Right cardiac atrium (tissue), 5 donors: ENCODE data around the gene FAAP24. TPM values are rescaled to one million over a fixed set of nuclear protein-coding genes. Genes with fewer than 3 reads are reported as not detected.
"Not testable (repeated sequence)": the region's sequence is repeated elsewhere in the genome, so short reads cannot be mapped to it uniquely, and the experiment has no call there.

Experiments
- ATAC-seq, 2 donors: fragments of 200-7000 bp; cut with Tn5 transposase; one replicate each; pipeline versions ENCODE4 v1.8.0 to v1.9.1; 2020; ENCODE audit warnings: moderate library complexity in 2 of 2, mild to moderate bottlenecking in 1 of 2
- DNase-seq, 3 donors: peaks; one replicate each; pipeline ENCODE4 v3.0.0-alpha.2; 2020
- H3K27ac ChIP-seq: one replicate; pipeline ENCODE4 v1.5.1; 2013; ENCODE audit warnings: mild to moderate bottlenecking, low read length, control low read depth, moderate library complexity
- H3K27me3 ChIP-seq: one replicate; pipeline ENCODE4 v1.6.1; 2013; ENCODE audit not compliant: control insufficient read depth, insufficient read depth
- H3K4me1 ChIP-seq: one replicate; pipeline ENCODE4 v1.6.1; 2013; ENCODE audit warnings: low read length; ENCODE audit not compliant: control insufficient read depth, insufficient read depth
- H3K4me3 ChIP-seq: one replicate; pipeline ENCODE4 v1.5.1; 2013; ENCODE audit warnings: low read length, control low read depth
- H3K9me3 ChIP-seq: one replicate; pipeline ENCODE4 v1.6.1; 2013; ENCODE audit warnings: low read length; ENCODE audit not compliant: control insufficient read depth
- WGBS: extraction: QIAGEN DNeasy Blood & Tissue Kit; methylation state at CpG from one replicate; pipeline ENCODE4 v1.1.7; 2013; 5-methylcytosine and 5-hydroxymethylcytosine counted together
- intact Hi-C, 4 donors: fragments of 100-400 bp; cut with DNase I; formaldehyde crosslinking; loops; one replicate each; pipeline versions ENCODE4 v1.11.0 to v1.14.0; 2022 to 2023
- polyA plus RNA-seq: library from polyadenylated mRNA; stranded (reverse); fragments of 200-250 nt; gene quantifications from one replicate; pipeline ENCODE4 v1.2.3, GENCODE V29; 2013
- total RNA-seq, 4 donors: library from RNA; stranded (reverse); fragmentation: NEBNext Ultra II Directional; extraction: Animal tissue kit (Norgen Biotek cat#: 25700); gene quantifications; one replicate each; pipeline ENCODE4 v1.2.1, GENCODE V29; 2021
- donor health status: healthy with polysubstance abuse.
- donor health status: DM: no; HTN: yes; CAD: no.
- donor health status: DM: no; HTN: no; CAD: no.
- donor health status: DM: no; HTN: yes; CAD: no; lungs with severe emphysema.
- donor health status: DM: yes; HTN: yes; CAD: no.

The FAAP24 gene
- total and polyA plus RNA-seq, 5 donors = 0.66 to 0.97 (median 0.76) TPM; not detected in 1

DNA sequence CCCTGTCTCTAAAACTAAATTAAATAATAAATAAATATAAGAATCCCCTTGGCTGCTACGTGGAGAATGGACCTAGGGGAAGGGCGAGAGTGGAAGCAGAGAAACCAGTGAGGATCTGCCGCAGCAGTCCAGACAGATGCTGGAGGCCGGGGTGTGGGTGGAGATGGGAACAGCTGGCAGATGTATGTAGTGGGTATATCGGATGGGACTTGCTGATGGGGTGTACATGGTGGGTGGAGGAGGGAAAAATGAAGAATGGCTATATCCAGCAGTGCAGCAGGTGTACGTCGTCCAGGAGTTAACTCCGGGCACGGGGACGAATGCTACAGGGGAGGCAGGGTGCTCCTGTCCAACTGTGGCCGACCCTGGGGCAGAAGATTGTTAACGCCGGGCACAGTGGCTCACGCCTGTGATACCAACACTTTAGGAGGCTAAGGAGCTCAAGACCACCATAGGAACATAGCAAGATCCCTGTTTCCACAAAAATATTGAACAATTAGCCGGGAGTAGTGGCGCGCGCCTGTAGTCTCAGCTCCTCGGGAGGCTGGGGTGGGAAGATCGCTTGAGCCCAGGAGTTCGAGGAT is 938 bp upstream of the FAAP24 start:
- no peaks in the 10 kb centered on the region for H3K27me3 ChIP-seq
- peak overlapping the region; percentile 88 for H3K4me3 ChIP-seq
- peaks cover 4% of the 10 kb centered on the region for H3K4me1 ChIP-seq
- no peak for ATAC-seq
- no peak overlapping the region for H3K27ac ChIP-seq
- no peak for DNase-seq
- intact Hi-C loops = loop anchor here in 2 of 4 donors (10.0 kb wide), 2 partner anchors 114 to 154 kb away; partner anchors contain the start of gene GPATCH1 (in 2 of the 2)
- H3K9me3 ChIP-seq = no peaks in the 10 kb centered on the region
- WGBS = 22% methylated on average over 21 of the region's 21 CpGs

DNA sequence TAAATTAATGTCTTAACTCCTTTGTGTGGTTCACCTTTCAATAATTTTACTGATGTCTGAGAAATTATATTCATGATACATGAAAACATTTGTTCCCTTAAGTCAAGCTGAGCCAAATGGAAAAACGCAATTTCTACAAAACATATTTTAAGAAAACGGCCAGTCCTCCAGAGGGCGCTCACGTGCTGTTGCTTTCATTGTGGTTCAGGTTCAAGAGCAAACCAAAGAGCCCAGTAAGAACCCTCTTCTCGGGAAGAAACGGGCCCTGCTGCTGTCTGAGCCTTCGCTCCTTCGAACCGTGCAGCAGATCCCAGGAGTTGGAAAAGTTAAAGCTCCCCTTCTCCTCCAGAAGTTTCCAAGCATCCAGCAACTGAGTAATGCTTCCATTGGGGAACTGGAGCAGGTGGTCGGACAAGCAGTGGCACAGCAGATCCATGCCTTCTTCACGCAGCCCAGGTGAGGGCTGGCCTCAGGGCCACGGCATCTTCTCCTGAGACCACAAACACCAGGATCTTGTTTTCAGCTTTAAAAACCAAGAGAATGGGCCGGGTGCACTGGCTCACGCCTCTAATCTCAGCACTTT is 4.3 kb downstream of the FAAP24 start:
- Histone ChIP-seq H3K27ac (no peak overlapping the region), H3K4me3 (no peak overlapping the region), H3K27me3 (no peaks in the 10 kb centered on the region), H3K4me1 (no peaks in the 10 kb centered on the region), H3K9me3 (no peaks in the 10 kb centered on the region)
- 44% methylated on average over 14 of the region's 14 CpGs for WGBS
- peak; percentile 70 to 90 (median 81) for DNase-seq
- ATAC-seq = no peak
- intact Hi-C loops = loop anchor here in 2 of 4 donors (5.0 to 10.0 kb wide), 3 partner anchors 108 to 151 kb away; partner anchors contain the start of gene GPATCH1 (in 2 of the 2)

DNA sequence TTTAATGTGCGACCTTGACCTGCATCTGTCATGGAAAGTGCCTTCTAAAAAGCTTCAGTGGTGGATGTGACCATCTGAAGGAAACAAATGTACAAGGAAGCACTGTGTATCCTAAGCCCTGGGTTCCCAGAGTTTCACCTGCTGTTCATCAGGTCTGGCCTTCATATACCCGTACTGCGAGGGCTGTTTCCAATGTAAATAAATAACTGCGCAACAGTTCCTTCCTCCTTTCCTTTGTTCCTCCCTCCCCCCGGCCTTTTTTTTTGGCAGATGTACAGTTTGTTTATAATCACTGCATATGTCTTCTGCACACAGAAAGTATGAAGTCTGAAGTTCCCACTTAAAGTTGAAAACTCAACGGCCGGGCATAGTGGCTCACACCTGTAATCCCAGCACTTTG is 5.2 kb downstream of the FAAP24 start:
- no peak overlapping the region for H3K4me3 ChIP-seq
- ATAC-seq (no peak), DNase-seq (no peak)
- no peaks in the 10 kb centered on the region for H3K27me3 ChIP-seq
- intact Hi-C loops = loop anchor here in 2 of 4 donors (5.0 to 10.0 kb wide), 3 partner anchors 108 to 150 kb away; partner anchors contain the start of gene GPATCH1 (in 2 of the 2)
- no peaks in the 10 kb centered on the region for H3K4me1 ChIP-seq
- H3K27ac ChIP-seq = no peak overlapping the region
- WGBS = 68% methylated on average over 7 of the region's 7 CpGs
- H3K9me3 ChIP-seq = no peaks in the 10 kb centered on the region

DNA sequence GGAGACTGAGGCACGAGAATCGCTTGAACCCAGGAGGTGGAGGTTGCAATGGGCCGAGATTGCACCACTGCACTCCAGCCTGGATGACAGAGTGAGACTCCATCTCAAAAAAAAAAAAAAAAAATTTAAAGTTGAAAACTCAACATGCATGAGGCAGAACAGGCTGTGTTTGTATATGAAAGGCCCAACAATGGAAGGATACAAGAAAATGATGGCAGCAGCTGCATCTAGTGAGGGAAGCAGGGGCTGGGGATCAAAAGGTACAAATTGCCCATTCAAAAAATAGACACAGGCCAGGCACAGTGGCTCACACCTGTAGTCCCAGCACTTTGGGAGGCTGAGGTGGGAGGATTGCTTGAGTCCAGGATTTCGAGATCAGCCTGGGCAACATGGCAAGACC is 5.8 kb downstream of the FAAP24 start:
- H3K4me1 ChIP-seq, H3K27me3 ChIP-seq, H3K4me3 ChIP-seq, DNase-seq, H3K9me3 ChIP-seq, ATAC-seq, H3K27ac ChIP-seq: not testable (repeated sequence)
- intact Hi-C loops = loop anchor here in 2 of 4 donors (5.0 to 10.0 kb wide), 3 partner anchors 107 to 149 kb away; partner anchors contain the start of gene GPATCH1 (in 2 of the 2)
- 89% methylated on average over 4 of the region's 4 CpGs for WGBS

DNA sequence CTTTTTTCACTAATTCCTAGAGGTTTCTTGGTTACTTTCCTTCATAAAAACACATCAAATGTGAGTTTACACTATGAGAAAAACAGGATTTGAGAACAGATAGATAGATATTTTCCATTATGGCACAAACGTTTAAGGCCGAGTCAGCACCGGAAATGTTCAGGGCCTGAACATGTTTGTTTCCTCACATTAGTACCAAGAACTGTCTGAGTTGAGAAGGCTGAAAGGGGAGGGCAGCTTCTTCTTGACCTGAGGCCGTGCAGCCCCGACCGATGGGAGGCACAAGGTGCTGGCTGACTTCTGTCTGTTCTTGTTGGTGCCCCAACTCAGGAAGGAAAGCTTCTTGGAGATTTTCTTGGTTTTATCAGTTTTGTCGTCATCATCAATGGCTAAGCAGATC is 7.8 kb downstream of the FAAP24 start:
- DNase-seq, H3K4me1 ChIP-seq, H3K4me3 ChIP-seq, ATAC-seq, H3K27ac ChIP-seq, H3K27me3 ChIP-seq, H3K9me3 ChIP-seq: not testable (repeated sequence)
- intact Hi-C loops = loop anchor here in 2 of 4 donors (5.0 to 10.0 kb wide), 3 partner anchors 105 to 147 kb away; partner anchors contain the start of gene GPATCH1 (in 2 of the 2)
- WGBS = 80% methylated on average over 7 of the region's 7 CpGs

DNA sequence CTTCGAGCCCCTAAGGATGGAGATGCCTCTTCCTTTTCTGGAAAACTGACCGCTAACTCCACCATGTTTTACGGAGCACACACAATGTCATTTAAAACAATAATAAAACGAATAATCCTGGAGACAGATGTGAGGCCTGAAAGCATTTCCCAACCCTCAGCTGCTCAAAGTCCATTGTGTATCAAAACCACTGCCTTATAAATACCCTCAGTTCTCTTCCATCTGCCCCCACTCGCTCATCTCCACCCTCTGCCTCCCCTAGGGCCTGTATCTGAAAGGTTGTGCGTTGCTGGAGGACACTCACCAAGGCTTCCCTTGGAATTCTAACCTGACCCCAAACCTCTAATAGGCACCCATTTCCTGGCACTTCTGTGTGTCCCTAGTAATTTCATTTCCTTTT is 10.4 kb downstream of the FAAP24 start:
- DNase-seq, H3K4me3 ChIP-seq, H3K27ac ChIP-seq, H3K9me3 ChIP-seq, ATAC-seq, intact Hi-C loops, H3K27me3 ChIP-seq, H3K4me1 ChIP-seq: not testable (repeated sequence)
- WGBS = 94% methylated on average over 6 of the region's 6 CpGs

DNA sequence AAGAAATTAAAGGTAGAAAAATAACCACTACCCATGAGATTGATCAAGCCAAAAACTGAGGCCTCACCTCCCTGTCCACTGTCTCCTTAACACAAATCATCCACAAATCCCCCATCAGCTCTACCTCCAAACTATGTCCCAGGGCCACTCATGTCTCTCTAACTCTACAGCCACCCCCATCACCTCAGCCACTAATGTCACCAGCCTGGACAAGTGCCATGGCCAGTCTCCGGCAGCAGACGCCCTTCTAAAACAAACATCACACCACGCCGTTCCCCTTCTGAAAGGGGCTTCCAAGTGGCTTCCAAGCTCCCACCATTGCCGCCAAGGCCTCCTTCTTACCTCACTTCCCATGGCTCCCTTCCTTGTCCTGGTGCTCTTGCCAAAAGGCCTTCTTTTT is 16.2 kb downstream of the FAAP24 start:
- WGBS = 91% methylated on average over 5 of the region's 5 CpGs
- intact Hi-C loops, DNase-seq, H3K9me3 ChIP-seq, H3K27me3 ChIP-seq, H3K4me1 ChIP-seq, H3K27ac ChIP-seq, H3K4me3 ChIP-seq, ATAC-seq: not testable (repeated sequence)

GRCh38 chr19:32988724-32989123 is 16.7 kb downstream of the FAAP24 start:
- Histone ChIP-seq H3K4me1 (no peaks in the 10 kb centered on the region), H3K4me3 (no peak overlapping the region), H3K27ac (no peak overlapping the region), H3K9me3 (no peaks in the 10 kb centered on the region), H3K27me3 (no peaks in the 10 kb centered on the region)
- ATAC-seq (no peak), DNase-seq (no peak)
- 72% methylated on average over 5 of the region's 5 CpGs for WGBS
- intact Hi-C loops = no loop called here

GRCh38 chr19:32995966-32996365 is 23.9 kb downstream of the FAAP24 start:
- H3K27ac ChIP-seq, H3K4me3 ChIP-seq, H3K4me1 ChIP-seq, H3K9me3 ChIP-seq, DNase-seq, intact Hi-C loops, H3K27me3 ChIP-seq: not testable (repeated sequence)
- 73% methylated on average over 17 of the region's 17 CpGs for WGBS
- ATAC-seq = peak; percentile 14 to 40

GRCh38 chr19:32997061-32997464 is 25.0 kb downstream of the FAAP24 start:
- not testable (repeated sequence) for H3K4me1 ChIP-seq, ATAC-seq
- 70% methylated on average over 7 of the region's 7 CpGs for WGBS

DNA sequence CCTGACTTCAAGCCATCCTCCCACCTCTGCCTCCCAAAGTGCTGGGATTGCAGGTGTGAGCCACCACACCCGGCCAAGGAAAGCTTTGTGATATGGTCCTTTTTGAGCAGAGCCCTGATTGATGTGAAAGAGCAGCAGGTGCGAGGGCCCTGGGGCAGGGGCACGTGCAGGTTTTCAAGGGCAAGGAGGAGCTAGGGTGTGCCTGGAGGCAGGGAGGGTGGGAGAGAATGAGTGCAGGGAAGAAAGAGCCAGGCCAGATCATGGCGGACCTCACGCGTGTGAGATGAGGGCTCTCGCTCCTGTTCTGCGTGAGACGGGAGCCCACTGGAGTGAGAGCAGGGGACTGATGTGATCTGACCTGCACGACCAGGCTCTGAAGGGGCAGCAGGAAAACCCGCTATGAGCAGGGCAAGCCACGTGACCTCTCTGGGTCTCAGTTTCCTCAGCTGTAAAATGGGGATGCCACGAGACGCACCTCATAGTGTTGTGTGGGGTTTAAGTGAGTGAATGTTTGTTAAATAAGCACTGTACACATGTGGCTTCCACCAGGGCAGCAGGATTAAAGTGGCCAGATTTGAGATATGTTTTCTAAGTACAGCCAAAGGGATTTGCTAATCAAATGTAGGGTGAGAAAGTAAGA is 25.8 kb downstream of the FAAP24 start:
- intact Hi-C loops = no loop called here
- Histone ChIP-seq H3K27ac (no peak overlapping the region), H3K27me3 (no peaks in the 10 kb centered on the region), H3K9me3 (no peaks in the 10 kb centered on the region), H3K4me3 (no peak overlapping the region), H3K4me1 (no peaks in the 10 kb centered on the region)
- DNase-seq (no peak), ATAC-seq (no peak)
- WGBS = 90% methylated on average over 14 of the region's 14 CpGs

More at GRCh38 chr19:32997061-32997464, 25.0 kb downstream of the FAAP24 start:
- H3K4me3 ChIP-seq, H3K27me3 ChIP-seq, H3K27ac ChIP-seq, intact Hi-C loops, H3K9me3 ChIP-seq, DNase-seq: not testable (repeated sequence)
